C1 segment of cervical spinal cord (tissue), 14 donors: Measurements from ENCODE around the gene ADAMTS14.
A peak's percentile ranks its signal among the peaks of the same experiment; 100 is the strongest.

Experiments
- DNase-seq, 14 donors: peaks; one replicate each; lab custom pipeline; 2025; lab: John Stamatoyannopoulos, UW

Gene ADAMTS14

GRCh38 chr10:70782746-70783680, 110.7 kb downstream of the ADAMTS14 start:
- DNase-seq, result no peak

- DNase-seq, result no peak
Measured at GRCh38 chr10:70784016-70784415, 111.7 kb downstream of the ADAMTS14 start.

- no peak for DNase-seq
Measured at GRCh38 chr10:70784471-70784870, 112.2 kb downstream of the ADAMTS14 start.

DNA sequence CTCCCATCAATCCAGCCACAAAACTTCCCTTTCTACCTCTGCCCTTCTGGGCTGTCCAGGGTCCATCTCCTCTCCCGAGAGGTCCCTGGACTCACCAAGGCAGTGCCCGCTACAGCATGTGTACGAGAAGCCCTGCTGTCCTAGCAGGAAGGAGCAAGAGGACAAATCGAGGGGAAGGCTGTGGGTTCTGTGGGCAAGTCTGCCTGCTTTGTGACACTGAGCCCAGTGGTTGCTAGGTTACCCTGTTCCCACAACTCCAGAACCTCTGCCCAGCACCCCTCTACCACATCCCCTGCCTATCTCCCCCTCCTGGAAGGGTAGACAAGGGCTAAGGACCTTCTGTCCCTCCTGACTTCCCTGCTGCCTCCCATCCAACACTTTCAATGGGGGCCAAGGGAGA, 112.9 kb downstream of the ADAMTS14 start, which contains the start of gene TBATA:
TBATA (minus strand) TSS at position 188 of the 400 bp plus-strand sequence. CDS start 1,998 bp downstream, outside the sequence.
- no peak for DNase-seq

DNA sequence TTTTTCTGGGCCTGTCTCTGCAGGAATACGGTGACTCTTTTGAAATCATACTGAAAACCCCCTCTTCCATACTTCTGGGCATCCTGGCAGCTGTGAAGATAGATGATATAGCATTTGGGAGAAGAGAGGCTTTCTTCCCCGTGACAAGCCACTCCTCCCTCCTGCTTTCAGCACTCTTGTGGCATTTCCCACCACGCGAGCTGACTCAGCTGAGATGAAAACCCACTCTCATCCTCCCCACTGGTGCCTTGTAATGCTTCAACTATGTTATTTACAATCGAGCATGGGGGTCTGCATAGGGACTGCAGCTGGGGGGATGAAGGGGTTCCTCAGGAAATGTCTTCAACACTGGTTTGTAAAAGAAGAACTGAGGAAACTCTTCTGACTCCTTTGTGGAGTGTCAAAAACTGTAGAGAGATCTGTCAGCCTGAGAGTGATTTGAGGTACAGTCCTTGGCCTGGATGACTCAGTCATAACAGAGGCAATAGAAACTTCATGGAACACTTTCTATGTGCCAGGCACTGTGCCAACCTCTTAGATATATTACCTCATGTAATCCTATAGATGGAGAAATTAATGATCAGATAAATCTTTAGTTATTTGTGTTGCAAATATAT, 114.6 kb downstream of the ADAMTS14 start:
- DNase-seq, result no peak

DNA sequence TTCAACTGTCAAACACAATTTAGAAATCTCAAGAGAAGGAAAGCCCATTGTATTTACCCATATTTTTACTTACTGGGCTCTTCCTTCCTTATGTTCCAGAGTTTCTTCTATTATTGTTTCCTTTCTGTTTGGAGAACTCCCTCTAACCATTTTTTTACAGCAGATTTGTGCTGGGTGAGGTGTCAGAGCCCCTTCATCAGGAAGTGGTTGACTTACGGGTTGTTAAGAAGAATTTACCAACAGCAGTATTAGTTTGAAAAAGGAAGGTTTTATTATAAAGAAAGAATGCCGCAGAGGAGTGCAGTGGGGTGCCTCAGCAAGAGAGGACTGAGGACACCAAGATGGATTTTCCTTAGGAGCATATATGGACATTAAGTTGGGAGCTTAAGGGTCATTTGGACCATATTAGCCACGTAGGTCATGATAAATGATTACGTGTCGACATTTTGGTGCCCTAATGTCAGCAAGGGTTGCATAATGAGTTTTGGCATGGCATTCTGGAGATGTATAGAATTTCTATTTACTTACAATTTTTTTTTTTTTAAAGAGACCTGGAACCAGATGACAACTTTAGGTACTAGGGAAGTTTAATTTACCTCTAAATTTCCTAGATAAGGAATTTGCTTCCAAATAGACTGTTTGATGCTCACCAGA, 119.2 kb downstream of the ADAMTS14 start:
- DNase-seq, result no peak

DNA sequence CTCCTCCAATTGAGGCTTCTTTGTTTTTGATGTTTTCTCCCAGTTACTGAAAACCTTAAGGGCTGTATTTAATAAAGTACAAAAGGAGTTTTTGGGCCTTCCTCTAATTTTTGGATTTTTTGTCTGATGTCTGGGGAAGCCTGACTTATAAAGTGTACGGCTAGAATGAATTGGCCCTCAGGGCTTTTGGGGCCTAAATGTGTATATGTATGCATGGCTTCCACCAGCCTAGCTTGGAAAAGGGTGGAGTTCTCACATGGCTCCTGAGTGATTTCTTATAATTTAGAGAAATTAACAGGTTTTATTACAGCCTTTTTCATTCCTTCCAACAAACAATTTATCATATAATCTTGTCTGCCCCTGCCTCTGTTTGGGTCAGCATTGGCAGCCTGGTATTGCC, 123.3 kb downstream of the ADAMTS14 start:
- DNase-seq, result no peak

GRCh38 chr10:70797840-70798239, 125.5 kb downstream of the ADAMTS14 start:
- no peak for DNase-seq

DNA sequence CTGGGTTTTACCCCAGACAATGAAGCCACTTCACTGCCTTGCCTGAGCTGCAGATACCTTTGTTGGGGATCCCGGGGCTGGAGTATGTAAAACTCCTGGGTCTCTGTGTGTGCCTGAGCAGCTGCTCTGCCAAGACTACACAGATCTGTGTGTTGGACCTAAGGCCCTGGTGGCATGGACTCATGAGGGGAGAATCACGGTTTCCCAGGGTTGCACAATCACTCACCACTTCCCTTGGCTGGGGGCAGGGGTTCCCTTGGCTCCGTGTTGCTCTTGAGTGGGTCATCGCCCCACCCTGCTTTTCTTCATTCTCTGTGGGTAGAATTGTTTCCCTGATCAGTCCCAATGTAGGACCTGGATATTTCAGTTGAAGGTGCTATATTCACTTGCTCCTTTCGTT, 126.8 kb downstream of the ADAMTS14 start:
- DNase-seq, result no peak

DNA sequence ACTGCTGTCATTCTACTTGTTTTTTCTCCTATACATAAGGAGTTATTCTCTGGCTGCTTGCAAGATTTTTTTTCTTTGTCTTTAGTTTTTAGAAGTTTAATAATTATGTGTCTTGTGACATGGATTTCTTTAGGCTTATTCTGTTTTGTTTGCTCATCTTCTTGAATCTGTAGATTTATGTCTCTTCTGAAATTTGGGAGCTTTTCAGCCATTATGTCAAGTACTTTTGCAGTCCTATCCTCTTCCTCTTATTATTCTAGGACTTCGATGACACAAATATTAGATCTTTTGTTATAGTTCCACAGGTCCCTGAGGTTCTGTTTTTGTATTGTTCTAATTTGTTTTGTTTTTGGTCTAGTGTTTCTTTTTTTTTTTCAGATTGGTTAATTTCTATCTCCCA, 129.5 kb downstream of the ADAMTS14 start:
- no peak for DNase-seq

- peak in 1 of 14 donors; percentile 22 for DNase-seq
Measured at GRCh38 chr10:70803775-70804420, 131.6 kb downstream of the ADAMTS14 start.

- DNase-seq, result no peak
Measured at GRCh38 chr10:70804421-70804808, 132.1 kb downstream of the ADAMTS14 start.

GRCh38 chr10:70805619-70806215, 133.4 kb downstream of the ADAMTS14 start:
- no peak for DNase-seq

GRCh38 chr10:70806841-70807240, 134.5 kb downstream of the ADAMTS14 start:
- no peak for DNase-seq

DNA sequence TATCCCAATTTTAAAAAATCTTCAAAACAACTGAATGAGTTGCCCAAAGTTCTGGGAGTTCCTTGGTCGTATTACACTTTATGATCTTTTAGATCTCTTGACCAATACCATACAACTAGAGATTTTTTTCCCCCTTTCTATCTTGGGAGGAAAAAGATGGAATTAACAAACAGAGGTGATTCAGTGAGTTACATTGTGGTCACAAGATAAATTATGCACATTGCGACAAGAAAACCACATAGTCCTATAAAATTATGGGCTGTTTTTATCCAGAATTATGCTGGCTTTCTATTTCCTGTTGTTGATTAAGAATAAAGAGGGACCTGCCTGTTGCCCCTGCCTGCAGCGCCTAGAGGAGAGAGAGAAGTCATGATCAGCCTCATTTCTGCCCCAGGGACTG, 135.2 kb downstream of the ADAMTS14 start:
- DNase-seq, result no peak

DNA sequence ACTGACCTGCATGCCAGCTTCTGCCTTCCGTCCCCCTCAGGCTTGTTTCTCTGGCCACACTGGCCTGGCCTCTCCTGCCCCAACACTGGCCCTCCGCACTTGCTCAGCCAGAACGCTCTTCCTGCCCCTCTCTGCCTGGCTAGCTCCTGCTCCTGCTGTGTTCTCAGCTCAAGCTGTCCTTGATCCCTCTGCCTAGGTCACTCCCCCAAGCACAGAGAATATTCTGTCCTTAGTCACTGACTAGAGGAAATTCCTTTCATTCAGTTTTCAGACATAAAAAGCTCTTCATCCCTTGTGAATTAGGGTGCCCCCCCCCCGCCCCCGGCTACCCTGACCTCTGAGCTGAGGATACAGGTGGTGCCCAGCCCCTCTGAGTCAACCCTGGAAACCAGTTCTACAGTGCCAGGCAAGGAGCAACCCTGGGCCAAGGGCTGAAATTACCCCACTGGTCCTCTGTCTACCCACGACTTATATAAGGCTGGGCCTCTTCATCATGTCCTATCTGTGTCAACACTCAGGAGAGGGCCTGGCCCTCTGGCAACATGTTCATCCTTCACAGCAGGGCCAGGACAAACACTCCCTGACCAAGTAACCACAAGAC, 136.8 kb downstream of the ADAMTS14 start:
- DNase-seq, result peak in 1 of 14 donors; percentile 9

DNA sequence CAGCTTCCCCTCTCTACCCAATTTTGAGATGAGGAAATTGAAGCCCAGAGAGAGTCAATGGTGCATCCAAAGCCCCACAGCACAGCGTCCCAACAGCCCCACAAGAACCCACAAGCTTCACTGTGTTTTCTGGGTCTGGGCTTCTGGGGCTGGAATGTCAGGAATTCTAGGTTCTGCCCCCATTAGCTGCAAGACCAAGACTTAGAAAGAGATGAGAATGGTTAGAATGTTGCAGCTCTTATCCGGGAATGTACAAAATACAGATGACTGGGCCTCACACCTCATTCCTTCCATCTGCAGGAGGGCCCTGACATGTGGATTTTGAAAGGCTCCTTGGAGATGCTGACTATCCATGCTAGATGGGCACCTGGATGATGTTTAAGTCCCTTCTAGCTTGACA, 137.4 kb downstream of the ADAMTS14 start:
- no peak for DNase-seq

GRCh38 chr10:70810967-70811366, 138.7 kb downstream of the ADAMTS14 start:
- DNase-seq, result no peak

GRCh38 chr10:70811881-70812280, 139.6 kb downstream of the ADAMTS14 start:
- DNase-seq, result no peak
